HFFc6 (cell line): ENCODE measurements around the gene GAS2L1. TPM values are rescaled to one million over a fixed set of nuclear protein-coding genes. Genes with fewer than 3 reads are reported as not detected.
A peak's percentile ranks its signal among the peaks of the same experiment; 100 is the strongest.

Source experiments
- DNase-seq: peaks from one replicate; pipeline ENCODE4 v3.0.0-alpha.2; 2018
- H3K27ac Mint-ChIP-seq: 2 replicates; pipeline ENCODE4 v1.8.0; 2020; ENCODE audit warnings: mild to moderate bottlenecking, mixed read lengths
- H3K27me3 Mint-ChIP-seq: 2 replicates; pipeline ENCODE4 v1.8.0; 2021; ENCODE audit warnings: mild to moderate bottlenecking, moderate library complexity, mixed read lengths; ENCODE audit not compliant: insufficient read depth
- H3K36me3 Mint-ChIP-seq: 2 replicates; pipeline ENCODE4 v1.8.0; 2021; ENCODE audit warnings: low read depth, mixed read lengths
- H3K4me1 Mint-ChIP-seq: 2 replicates; pipeline ENCODE4 v1.8.0; 2020; ENCODE audit warnings: low read depth, mixed read lengths
- H3K4me3 Mint-ChIP-seq: 2 replicates; pipeline ENCODE4 v1.8.0; 2020; ENCODE audit warnings: mild to moderate bottlenecking, moderate library complexity, mixed read lengths
- H3K9me3 Mint-ChIP-seq: 2 replicates; pipeline ENCODE4 v1.8.0; 2020; ENCODE audit warnings: mild to moderate bottlenecking, mixed read lengths
- total RNA-seq, 6 experiments: library from RNA; stranded (reverse); fragmentation: NEBNext Ultra II Directional; extraction: Animal tissue kit (Norgen Biotek cat#: 25700); gene quantifications; 2 replicates in 1 of 6; 3 replicates in 5 of 6; pipeline ENCODE4 v1.2.3, GENCODE V29; 2021
- TF ChIP-seq, protein P1 (sequence below): fragments of 200-600 bp; sonication (generic); IDR thresholded peaks from 2 replicates; pipeline ENCODE4 v1.5.0; 2021; ENCODE audit warnings: antibody characterized with exemption, mild to moderate bottlenecking

GAS2L1 gene
- total RNA-seq, 6 experiments from 2014 or later = 40.5 to 48.8 (median 43.3) TPM

- Mint-ChIP-seq H3K9me3 (no peaks in the 10 kb centered on the region), H3K27ac (no peak overlapping the region), H3K4me3 (no peak overlapping the region), H3K27me3 (peaks cover 2% of the 10 kb centered on the region; the same call in 1 of the 2 replicates), H3K36me3 (peaks cover 20% of the 10 kb centered on the region), H3K4me1 (peaks cover 40% of the 10 kb centered on the region)
- no peak for DNase-seq
- TF ChIP-seq, protein P1, sequence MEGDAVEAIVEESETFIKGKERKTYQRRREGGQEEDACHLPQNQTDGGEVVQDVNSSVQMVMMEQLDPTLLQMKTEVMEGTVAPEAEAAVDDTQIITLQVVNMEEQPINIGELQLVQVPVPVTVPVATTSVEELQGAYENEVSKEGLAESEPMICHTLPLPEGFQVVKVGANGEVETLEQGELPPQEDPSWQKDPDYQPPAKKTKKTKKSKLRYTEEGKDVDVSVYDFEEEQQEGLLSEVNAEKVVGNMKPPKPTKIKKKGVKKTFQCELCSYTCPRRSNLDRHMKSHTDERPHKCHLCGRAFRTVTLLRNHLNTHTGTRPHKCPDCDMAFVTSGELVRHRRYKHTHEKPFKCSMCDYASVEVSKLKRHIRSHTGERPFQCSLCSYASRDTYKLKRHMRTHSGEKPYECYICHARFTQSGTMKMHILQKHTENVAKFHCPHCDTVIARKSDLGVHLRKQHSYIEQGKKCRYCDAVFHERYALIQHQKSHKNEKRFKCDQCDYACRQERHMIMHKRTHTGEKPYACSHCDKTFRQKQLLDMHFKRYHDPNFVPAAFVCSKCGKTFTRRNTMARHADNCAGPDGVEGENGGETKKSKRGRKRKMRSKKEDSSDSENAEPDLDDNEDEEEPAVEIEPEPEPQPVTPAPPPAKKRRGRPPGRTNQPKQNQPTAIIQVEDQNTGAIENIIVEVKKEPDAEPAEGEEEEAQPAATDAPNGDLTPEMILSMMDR = no peak
Measured at GRCh38 chr22:29340566-29340965, 34.1 kb downstream of the GAS2L1 start.

DNA sequence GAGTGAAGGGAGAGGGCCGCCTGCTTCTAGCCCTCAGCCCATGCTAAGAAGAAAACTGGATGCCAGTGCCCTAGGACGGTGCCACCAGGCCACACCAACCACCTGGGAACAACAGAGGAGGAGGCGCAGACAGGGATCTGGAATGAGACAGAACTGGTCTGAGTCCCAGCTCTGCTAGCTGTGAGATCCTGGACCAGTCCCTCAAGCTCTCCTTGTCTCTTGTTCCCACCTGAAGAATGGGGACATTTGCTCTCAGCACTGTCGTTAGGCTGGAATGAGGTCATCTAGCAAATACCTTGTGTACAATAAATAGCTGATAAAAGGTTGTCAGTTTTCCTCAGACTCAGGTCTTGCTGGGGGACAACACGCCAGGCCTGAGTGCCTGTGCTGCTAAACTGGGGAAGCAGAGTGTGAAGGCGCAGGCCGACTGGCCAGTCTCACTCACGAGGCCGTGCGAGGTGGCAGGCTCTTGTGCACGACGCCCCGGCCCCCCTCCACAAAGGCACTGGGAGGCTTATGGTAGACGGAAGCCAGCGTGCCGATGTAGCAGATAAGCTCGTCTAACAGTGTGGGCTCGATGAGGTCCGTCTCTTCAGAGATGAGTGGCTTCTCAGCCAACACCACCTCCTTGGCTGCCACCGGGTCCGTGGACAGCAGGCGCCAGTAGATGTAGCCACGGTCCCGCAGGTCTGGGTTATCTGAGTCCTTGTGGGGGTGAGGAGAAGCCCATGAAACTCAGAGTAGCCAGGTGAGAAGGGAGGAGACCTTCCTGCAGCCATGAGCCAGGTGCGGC lies 34.8 kb downstream of the GAS2L1 start:
- H3K36me3 Mint-ChIP-seq = peaks cover 25% of the 10 kb centered on the region
- no peak for DNase-seq
- TF ChIP-seq, protein P1 = no peak
- no peaks in the 10 kb centered on the region for H3K9me3 Mint-ChIP-seq
- H3K4me1 Mint-ChIP-seq = peaks cover 47% of the 10 kb centered on the region
- H3K27me3 Mint-ChIP-seq = peaks cover 2% of the 10 kb centered on the region
- no peak overlapping the region for H3K4me3 Mint-ChIP-seq
- no peak overlapping the region for H3K27ac Mint-ChIP-seq

DNA sequence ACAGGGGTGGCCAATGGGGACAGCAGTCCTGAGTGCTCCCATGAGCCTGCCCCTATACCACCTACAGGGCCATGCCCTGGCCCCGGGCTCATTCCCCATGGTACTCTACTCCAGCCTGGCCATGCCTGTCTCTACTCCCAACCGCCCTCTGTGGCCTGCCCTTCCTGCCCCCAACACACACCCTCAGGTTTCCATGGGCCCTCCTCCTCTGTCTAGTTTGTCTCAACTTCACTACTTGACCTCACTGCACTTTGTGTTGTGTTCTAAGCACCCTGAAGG lies 35.3 kb downstream of the GAS2L1 start:
- Mint-ChIP-seq H3K9me3 (no peaks in the 10 kb centered on the region), H3K4me3 (no peak overlapping the region), H3K36me3 (peaks cover 25% of the 10 kb centered on the region), H3K27me3 (peaks cover 2% of the 10 kb centered on the region), H3K4me1 (peaks cover 49% of the 10 kb centered on the region), H3K27ac (no peak overlapping the region)
- DNase-seq = no peak
- TF ChIP-seq, protein P1 = no peak

DNA sequence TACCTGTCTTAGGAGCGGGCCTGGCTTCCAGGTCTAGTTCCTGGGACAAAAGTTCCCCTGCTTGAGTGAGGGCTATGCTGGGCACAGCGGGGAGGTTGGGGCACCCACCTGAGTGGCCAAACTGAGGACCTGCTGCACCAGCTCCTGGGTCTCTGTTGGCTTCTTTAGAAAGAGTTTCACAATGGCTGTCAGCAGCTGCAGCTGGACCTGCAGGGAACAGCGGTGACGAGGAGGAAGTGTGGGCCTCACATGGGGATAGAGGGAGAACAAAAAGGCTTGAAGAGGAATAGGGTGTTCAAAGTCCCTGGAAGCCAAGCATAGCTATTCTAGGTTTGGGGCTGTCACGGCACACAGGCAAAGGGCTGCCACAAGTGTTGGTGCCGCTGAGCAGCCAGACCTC lies 35.7 kb downstream of the GAS2L1 start:
- no peak overlapping the region for H3K4me3 Mint-ChIP-seq
- no peak for DNase-seq
- H3K9me3 Mint-ChIP-seq = no peaks in the 10 kb centered on the region
- TF ChIP-seq, protein P1 = no peak
- H3K36me3 Mint-ChIP-seq = peaks cover 29% of the 10 kb centered on the region
- peaks cover 2% of the 10 kb centered on the region for H3K27me3 Mint-ChIP-seq
- peaks cover 49% of the 10 kb centered on the region for H3K4me1 Mint-ChIP-seq
- H3K27ac Mint-ChIP-seq = no peak overlapping the region

GRCh38 chr22:29342577-29343312 lies 36.3 kb downstream of the GAS2L1 start:
- H3K9me3 Mint-ChIP-seq = no peaks in the 10 kb centered on the region
- TF ChIP-seq, protein P1 = peak; percentile 49
- peak overlapping the region; percentile 92 for H3K27ac Mint-ChIP-seq
- no peak for DNase-seq
- H3K4me1 Mint-ChIP-seq = peaks cover 49% of the 10 kb centered on the region
- peak overlapping the region; percentile 46 for H3K4me3 Mint-ChIP-seq
- peaks cover 2% of the 10 kb centered on the region for H3K27me3 Mint-ChIP-seq
- H3K36me3 Mint-ChIP-seq = peaks cover 33% of the 10 kb centered on the region
